ENCODE measurements around the gene ZNF277. TPM values are rescaled to one million over a fixed set of nuclear protein-coding genes. Genes with fewer than 3 reads are reported as not detected.
"Not testable (repeated sequence)": the region's sequence is repeated elsewhere in the genome, so short reads cannot be mapped to it uniquely, and the experiment has no call there.

Gene ZNF277
- total RNA-seq, 1 donor from 2014 or later: 20.6 TPM

DNA sequence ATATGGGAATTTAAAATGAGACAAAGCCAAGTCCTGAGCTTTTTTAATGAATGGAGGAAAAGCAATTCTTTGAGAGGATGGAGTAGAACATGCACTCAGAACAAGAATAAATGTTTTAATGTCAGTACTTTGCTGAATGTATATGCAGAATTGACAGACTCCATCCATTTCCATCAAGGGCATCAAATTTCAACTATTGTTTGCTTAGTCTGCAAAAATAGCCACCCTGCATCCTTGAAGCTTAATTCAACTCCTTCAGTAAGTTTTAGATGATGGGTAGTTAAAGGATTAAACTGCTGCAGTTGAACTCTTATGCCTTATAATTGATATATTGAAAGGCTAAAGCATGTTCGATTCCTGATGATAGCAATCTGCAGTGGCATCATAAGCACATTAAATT is 144.1 kb downstream of the ZNF277 start:
- DNase-seq (ENCODE audit: low spot score): no peak

DNA sequence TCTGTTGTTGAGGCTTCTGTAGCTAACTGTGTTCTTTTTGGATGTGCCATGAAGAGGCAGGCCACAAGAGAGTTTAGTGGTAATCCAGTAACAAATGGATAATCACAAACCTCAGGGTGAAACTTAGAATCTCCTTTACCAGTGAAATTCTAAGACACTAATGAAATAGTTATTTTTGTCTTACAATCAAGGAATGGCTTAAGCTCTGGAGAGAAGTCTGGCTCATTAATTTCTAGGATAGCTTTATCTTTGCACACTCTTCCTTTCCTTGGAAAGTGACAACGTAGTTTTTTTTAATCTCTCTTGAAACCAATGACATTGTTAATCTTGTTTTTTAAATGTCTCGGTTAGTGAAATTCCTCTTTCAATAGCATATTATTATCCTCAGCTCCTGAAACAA is 150.1 kb downstream of the ZNF277 start:
- no peak for DNase-seq (ENCODE audit: low spot score)

DNA sequence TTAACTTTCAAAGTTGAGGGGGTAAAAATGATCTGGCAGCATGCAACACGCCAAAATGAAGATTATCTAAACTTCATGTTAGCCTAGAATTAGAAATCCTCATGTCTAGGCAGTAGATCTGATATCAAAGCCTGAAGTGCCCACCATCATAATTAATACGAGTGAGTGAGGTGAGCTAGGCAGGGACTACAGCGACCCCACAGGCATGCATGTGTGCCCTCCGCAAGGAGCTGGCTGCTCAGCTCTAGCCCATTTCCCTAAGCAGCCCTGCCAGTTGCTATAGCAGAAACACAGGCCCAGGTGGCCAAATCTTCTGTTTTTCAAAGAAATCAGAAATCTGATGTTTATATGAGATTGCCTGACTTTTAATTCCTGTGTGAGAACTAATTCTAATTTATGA is 150.6 kb downstream of the ZNF277 start:
- DNase-seq (ENCODE audit: low spot score): no peak

DNA sequence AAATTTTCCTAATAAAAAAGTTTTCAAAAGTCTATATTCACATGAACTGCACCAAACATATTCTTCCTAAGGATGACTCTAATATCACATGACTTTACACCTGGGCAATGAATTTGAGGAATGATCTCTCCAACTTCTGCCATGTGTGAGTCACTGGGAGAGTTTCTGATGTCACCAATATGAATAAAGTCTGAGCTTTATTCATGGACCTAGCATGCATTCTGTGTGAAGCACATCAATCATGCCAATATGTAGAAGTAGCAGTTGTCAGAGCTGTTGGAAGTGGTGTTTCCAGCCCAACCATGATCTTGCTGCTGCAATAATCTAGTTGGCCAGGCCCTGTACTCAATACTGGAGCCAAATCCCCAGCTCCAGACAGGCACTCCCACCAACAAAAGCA is 152.0 kb downstream of the ZNF277 start:
- DNase-seq (ENCODE audit: low spot score): no peak

DNA sequence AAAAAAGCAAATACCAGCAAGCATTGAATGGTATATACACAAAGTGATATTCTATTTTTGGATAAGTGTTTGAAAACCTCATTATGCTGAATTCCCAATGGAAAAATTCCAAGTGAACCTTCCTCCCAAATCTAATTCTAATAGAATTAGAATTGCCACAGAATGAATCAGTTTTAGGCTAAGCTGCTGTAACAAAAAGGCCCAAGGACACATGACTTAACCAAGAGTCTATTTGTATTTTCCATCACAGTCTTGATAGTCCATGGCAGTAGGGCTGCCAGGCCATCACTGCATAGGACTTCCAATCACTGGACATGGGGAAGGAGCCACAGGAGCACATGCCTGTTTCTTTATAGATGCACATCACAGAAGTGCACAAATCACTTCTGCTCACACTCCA is 152.6 kb downstream of the ZNF277 start:
- no peak for DNase-seq (ENCODE audit: low spot score)

DNA sequence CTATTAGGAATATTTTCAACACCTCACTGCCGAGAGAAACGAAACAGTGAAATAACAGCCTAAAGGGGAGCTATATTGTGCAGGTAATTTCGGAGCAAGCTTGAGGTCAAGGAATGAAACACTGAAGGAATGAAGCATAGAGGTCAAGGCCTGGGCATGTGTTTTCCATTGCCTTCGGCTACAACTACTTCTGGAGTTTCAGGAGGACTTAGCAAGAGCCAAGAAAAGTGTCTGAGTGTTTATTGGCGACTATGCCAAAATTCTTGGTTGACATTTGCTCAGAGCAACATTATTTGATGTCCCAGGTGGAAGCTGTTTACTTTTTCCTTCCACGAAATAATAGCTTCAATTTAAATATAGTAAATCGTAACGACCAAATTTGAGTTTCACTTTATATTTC is 154.2 kb downstream of the ZNF277 start:
- no peak for DNase-seq (ENCODE audit: low spot score)

DNA sequence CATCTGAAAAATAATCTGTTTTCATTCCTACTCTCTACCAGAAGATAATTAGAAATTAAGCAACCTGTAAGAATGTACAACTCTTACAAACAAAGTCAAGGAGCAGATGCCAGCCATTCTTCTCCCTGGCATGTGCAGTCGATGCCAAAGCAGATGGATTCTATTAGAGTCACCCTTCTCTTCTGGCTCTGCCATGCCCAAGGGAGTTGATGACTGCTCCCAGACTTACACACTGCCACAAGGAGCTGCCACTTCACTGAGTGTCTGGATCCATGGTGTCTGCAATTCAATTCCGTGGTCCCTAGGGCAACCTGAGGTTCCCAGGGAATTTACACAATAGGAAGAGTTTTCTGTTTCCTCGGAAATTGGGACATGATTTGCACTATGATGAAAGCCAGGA is 154.7 kb downstream of the ZNF277 start:
- no peak for DNase-seq (ENCODE audit: low spot score)

DNA sequence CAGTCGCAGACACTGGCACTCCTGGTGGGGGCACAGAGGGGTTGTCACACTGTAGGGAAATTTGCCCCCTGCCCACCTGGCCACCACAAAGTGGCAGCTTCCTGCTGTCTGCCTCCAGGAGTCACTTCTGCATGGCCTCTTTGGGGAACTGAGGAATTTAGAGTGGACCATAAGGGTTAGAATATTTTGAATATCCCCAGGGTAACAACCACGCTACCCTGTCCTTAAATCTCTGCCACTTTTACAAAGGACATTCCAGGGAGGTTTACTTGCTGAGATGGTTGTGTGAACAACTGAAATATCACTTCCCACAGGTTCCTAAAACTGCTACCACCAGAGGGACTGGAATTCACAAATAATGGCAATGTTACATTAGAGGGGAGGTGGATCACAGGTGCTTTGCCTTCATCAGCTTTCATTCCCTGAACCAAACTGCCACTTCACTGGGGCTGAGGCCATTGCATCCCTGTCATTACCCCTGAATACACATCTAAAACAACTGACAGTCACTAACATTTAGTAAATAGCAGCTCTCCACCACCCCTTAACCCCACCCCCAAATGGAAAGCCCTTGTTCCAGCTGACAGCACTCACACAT is 155.7 kb downstream of the ZNF277 start:
- no peak for DNase-seq (ENCODE audit: low spot score)

DNA sequence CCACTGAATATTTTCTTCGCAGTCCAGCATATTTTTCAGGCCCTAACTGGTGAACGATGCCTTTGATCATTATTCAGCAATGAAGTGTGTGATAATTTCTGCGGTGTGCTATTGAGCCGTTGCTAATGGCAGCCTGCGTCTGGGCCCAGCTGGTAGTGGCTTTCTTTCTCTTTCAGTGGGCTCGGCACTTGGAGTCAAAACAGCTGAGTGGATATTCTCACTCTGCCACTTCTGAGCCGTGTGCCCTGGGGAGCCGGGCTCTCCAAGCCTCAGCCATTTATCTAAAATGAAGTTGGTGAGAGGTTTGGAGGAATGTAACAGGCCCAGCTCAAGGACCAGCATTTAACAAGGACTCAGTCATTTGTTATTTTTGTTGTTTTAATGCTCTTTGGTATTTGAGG is 156.2 kb downstream of the ZNF277 start:
- no peak for DNase-seq (ENCODE audit: low spot score)

DNA sequence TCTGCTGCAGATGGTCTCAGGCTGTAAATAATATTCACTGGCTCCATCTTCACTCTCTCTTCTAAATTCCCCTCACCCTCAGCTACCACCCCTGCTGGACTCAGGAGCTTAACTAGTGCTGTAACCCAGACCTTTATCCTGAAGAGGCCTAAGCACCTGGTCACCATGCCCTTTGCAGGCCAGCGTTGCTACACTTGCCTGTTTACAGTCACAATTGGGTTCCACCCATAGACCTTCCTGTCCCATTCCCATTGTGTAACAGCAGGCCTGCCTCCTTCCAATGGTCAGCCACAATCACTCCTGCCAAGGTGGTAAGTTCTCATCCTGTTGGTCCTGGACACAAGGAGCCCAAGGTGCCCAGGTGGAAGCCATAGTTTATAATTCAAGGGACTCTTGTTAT is 157.9 kb downstream of the ZNF277 start:
- DNase-seq (ENCODE audit: low spot score): no peak

DNA sequence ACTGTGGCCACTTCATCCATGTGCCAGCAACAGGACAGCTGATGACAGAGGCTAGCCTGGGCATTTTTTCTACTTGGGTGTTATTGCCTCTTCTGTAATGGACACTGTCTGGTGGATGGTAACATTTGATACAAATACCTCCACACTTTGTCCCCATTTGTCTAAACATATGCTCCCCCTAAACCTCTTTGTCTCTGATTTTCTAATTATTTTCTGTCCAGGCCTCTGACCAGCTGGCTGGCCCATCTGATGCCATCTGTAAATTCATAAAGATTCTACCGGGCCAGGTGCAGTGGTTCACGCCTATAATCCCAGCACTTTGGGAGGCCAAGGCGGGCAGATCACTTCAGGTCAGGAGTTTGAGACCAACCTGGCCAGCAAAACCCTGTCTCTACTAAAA is 159.1 kb downstream of the ZNF277 start:
- DNase-seq (ENCODE audit: low spot score): no peak

DNA sequence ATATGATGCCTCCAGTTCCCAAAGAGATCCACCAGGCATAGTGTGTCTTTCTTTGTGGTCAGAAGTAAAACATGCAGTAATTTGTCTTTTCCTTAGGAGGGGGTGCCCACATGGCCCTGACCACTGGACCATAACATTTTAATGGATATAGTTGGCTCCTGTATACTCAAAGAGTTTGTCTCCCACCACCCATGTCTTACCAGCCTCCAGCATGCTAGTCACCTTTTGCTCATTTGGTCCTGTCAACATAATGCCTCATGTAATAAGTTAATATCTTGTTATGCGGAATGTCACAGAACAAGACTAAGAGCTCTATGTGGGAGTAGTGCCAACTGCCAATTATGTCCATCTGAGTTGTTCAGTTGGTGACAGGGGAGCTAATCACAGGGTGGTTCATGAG is 160.4 kb downstream of the ZNF277 start:
- no peak for DNase-seq (ENCODE audit: low spot score)

DNA sequence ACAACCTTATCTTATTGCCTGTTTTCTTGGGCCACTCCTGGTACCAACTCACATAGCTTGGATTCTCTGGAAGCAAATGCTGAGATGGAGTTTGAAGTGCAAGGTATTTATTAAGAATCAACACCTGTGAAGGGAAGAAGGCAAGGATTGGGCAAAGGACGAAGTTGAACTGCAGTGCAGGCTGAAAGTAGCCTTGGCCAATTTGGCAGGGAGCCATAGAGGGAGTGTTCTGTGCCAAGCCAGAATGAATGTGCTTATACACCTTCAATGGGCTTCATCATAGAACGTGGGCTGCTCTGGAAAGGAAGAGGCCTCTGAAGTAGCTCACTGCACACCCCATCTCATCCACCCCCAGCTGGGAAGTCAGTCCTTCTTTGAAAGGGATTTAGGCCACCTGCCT is 163.9 kb downstream of the ZNF277 start:
- no peak for DNase-seq (ENCODE audit: low spot score)

DNA sequence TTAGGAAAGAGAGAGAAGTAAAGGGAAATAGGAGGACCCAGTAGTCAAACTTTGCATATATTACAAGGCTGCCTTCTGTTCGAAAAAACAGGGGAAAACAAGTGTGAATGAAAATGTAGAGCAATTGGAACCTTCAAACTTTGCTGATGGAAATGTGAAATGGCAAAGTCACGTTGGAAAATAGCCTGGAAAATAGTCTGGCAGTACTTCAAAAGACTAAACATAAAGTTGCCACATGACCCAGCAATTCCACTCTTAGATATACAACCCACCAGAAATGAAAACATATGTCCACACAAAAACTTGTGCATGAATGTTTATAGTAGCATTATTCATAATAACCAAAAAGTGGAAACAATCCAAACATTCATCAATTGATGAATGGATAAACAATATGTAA is 165.2 kb downstream of the ZNF277 start:
- DNase-seq (ENCODE audit: low spot score): no peak

DNA sequence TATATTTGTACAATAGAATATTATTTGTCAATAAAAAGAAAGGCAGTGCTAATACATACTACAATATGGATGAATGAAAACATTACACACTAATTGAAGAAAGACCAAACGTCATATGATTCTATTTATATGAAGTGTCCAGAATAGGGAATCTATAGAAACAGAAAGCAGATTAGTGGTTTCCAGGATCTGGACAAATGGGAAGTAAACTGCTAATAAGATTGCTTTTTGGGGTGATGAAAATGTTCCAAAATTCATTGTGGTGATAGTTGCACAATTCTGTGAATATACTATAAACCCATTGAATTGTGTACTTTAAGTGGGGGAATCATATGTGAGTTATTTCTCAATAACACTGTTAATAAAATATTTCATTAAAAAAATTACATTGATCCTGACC is 165.6 kb downstream of the ZNF277 start:
- DNase-seq (ENCODE audit: low spot score): no peak

DNA sequence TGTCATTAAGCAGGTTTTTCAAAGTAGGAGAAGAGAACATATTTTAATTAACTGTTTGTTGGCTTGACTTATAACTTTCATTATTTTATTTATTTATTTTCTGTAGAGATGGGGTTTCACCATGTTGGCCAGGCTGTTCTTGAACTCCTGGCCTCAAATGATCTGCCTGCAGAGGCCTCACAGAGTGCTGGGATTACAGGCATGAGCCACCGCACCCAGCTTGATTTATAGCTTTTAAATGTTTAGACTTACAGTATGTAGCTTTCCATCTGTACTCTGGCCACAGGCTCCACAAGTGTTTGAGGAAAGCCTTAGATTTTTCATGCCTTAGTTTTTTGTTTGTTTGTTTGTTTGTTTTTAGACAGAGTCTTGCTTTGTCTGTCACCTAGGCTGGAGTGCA is 171.1 kb downstream of the ZNF277 start:
- DNase-seq (ENCODE audit: low spot score): no peak

DNA sequence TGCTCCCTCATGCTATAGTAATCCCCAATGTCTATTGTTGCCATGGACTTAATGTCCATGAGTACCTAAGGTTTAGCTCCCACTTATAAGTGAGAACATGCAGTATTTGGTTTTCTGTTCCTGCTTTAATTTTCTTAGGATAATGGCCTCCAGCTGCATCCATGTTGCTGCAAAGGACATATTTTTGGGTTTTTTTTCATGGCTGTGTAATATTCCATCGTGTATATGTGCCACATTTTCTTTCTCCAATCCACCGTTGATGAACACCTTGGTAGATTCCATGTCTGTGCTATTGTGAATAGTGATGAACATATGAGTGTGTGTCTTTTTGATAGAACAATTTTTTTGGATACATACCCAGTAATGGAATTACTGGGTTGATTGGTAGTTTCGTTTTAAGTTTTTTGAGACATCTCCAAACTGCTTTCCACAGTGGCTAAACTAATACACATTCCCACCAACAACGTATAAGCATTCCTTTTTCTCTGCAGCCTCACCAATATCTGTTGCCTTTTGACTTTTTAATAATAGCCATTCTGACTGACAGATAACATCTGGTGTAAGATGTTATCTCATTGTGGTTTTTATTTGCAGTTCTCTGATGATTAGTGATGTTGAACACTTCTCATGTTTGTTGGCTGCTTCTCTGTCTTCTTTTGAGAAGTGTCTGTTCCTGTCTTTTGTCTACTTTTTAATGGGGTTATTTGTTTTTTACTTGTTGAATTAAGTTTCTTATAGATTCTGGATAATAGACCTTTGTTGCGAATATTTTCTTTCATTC is 175.0 kb downstream of the ZNF277 start:
- no peak for DNase-seq (ENCODE audit: low spot score)

DNA sequence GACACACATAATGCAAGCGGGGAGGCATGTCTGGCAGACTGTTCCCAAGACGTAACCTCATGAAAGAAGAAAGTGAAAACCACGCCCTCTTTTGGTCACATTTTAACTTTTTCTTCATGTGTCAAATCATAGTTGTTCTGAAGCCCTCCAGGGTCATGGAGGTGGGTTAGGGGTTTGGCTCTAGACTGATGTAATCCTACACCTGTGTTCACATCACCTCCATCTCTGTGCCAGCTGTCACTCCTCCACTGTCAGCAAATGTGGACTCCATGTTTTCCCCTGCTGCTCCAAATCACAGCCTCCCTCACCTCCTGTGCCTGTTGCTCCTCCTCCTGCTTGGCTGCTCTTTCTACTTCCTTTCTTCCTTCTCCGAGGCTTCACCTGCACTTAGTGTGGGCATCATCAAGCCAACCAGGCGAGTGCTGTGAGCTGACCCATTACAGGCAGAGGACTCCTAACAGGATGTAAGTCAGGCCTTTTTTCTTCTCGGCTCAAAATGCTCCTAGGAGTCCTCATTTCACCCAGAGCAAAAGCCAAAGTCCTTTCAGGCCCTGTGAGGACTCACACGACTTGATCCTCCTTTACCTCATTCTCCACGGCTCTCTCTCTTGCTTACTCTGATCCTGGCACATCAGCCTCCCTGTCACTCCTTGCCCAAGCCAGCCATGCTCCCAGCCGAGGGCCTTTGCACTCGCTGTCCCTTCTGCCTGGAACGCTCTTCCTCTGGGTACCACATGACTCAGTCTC is 177.3 kb downstream of the ZNF277 start:
- no peak for DNase-seq (ENCODE audit: low spot score)

DNA sequence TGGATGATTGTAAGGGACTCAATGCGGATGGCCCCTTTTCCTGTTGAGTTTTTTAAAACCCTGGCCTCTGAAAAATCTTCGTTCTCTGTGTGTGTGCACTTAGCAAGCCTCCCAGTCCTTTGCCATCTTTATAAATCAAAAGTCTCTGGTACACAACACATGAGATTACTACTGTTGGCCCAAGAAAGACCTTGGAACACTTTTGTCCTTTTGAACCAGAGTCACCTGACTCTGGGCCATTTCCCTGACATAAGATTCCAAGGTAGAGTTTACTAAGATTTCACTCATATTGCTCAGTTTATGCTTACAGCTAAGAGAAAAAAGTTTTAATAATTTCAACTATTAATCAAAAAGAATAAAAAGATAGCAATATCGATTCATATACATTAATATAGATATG is 179.0 kb downstream of the ZNF277 start:
- DNase-seq (ENCODE audit: low spot score): no peak

DNA sequence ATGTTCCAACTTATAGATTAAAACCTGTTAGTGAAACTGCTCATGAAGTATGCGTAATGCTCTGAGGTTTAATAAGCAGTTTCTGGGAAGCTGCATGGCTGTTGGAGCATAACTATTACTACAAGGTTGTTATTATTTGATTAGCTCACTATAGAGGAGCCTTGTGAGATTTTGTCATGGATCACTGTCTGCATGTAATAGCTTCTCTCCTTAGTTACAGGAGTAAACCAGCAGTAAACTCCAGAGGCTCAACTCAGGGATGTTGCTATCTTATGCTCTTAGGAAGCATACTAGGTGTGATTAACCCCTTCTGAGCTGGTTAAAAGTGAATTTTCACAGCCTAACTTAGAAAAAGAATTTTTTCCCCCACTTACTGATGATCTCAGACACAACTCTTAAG is 180.1 kb downstream of the ZNF277 start:
- no peak for DNase-seq (ENCODE audit: low spot score)

DNA sequence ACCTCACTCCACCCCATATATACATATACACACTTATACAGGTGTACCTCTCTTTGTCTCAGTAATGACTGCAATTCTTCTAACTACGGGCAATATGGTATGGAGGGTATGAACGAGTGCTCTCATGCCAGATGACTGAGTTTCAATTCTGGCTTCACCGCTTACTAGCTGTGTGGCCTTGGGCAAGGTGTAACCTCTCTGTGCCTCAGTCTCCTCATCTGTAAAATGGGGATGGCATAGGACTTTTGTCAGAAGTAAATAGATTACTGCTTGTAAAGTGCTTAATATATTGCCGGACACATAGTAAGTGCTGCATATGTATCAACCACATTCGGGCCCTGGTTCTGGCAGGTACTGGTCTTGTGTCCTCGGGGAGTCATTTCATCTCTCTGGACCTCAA is 183.7 kb downstream of the ZNF277 start:
- DNase-seq (ENCODE audit: low spot score): no peak

DNA sequence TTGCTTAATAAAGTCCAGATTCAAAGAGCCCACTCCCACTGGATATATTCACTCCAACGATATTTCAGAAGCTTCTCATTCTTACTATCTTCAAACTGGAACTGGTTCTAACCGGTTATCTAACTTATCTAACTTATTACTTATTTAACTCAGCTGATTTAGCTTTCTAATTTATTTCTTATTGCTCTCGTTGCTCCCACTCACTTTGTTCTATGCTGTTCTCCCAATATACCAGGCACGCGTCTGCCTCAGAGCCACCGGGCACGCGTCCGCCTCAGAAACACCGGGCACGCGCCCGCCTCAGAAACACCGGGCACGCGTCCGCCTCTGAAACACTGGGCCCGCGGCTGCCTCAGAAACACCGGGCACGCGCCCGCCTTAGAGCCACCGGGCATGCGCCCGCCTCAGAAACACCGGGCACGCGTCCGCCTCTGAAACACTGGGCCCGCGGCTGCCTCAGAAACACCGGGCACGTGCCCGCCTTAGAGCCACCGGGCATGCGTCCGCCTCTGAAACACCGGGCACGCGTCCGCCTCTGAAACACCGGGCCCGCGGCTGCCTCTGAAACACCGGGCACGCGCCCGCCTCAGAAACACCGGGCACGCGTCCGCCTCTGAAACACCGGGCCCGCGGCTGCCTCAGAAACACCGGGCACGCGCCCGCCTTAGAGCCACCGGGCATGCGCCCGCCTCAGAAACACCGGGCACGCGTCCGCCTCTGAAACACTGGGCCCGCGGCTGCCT is 184.8 kb downstream of the ZNF277 start:
- not testable (repeated sequence) for DNase-seq (ENCODE audit: low spot score)

Measured in ureter (tissue), 1 donor.